ENCODE data around the gene MYLK2.

Gene MYLK2

DNA sequence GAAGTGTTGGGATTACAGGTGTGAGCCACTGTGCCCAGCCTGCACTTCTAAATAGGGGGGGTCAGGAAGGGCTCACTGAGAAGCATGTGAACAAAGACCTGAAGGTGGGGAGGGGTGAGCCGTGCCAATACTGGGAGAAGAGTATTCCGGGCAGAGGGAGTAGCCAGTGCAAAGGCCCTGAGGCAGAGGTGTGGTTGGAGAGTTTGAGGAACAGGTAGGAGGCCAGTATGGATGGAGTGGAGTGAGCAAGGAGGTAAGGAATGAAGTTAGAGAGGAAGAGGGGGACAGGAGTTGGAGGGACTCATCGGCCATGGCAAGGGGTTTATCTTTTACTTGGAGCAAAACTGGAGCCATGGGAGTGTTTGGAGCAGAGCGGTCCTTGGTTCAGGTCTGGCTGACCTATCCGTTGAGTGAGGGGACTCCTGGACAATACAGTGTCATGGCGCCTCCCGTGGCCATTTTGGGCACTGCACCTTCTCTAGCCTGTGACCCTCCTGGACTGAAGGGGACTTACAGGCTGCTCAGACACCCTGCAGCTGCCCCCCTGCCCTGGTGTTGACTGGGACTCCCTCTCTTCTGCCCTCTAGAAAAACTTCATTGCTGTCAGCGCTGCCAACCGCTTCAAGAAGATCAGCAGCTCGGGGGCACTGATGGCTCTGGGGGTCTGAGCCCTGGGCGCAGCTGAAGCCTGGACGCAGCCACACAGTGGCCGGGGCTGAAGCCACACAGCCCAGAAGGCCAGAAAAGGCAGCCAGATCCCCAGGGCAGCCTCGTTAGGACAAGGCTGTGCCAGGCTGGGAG lies 14.2 kb downstream of the MYLK2 start:
- no peak overlapping the region for H3K27ac ChIP-seq (ENCODE audit: low read length)
- H4K20me1 ChIP-seq (ENCODE audit: insufficient read depth, low read length) = no peaks in the 10 kb centered on the region
- no peak overlapping the region for H3K4me2 ChIP-seq (ENCODE audit: low read length)
- no peaks in the 10 kb centered on the region for H3K79me2 ChIP-seq (ENCODE audit: low read length)
- no peaks in the 10 kb centered on the region for H3K36me3 ChIP-seq (replicated peaks; ENCODE audit: low read depth, low read length)
- no peak overlapping the region for H2AFZ ChIP-seq (ENCODE audit: low read depth, low read length)
- TF ChIP-seq EZH2phosphoT487 (IDR thresholded peaks at IDR 0.05; ENCODE audit: low read depth) (no peak), CTCF (IDR thresholded peaks at IDR 0.05; ENCODE audit: low read depth, low read length) (peak; percentile 89)
- H3K27me3 ChIP-seq (ENCODE audit: low read depth, low read length) = 0 out of 2 replicates have a peak, but pooled peaks cover 3% of the 10 kb centered on the region
- H3K4me3 ChIP-seq (ENCODE audit: low read length) = no peak overlapping the region
- no peaks in the 10 kb centered on the region for H3K9me3 ChIP-seq (ENCODE audit: insufficient read depth, low read length)
- no peak overlapping the region for H3K9ac ChIP-seq (ENCODE audit: low read length)
- peaks cover 7% of the 10 kb centered on the region for H3K4me1 ChIP-seq (ENCODE audit: low read length)

GRCh38 chr20:31833931-31834521 lies 14.9 kb downstream of the MYLK2 start:
- Histone ChIP-seq H3K27me3 (ENCODE audit: low read depth, low read length) (0 out of 2 replicates have a peak, but pooled peaks cover 3% of the 10 kb centered on the region), H3K4me2 (ENCODE audit: low read length) (no peak overlapping the region), H3K9me3 (ENCODE audit: insufficient read depth, low read length) (no peaks in the 10 kb centered on the region), H3K79me2 (ENCODE audit: low read length) (no peaks in the 10 kb centered on the region), H3K9ac (ENCODE audit: low read length) (no peak overlapping the region), H3K36me3 (replicated peaks; ENCODE audit: low read depth, low read length) (no peaks in the 10 kb centered on the region), H2AFZ (ENCODE audit: low read depth, low read length) (no peak overlapping the region), H3K4me3 (ENCODE audit: low read length) (no peak overlapping the region), H3K4me1 (ENCODE audit: low read length) (peaks cover 7% of the 10 kb centered on the region), H4K20me1 (ENCODE audit: insufficient read depth, low read length) (no peaks in the 10 kb centered on the region), H3K27ac (ENCODE audit: low read length) (no peak overlapping the region)
- TF ChIP-seq EZH2phosphoT487 (IDR thresholded peaks at IDR 0.05; ENCODE audit: low read depth) = no peak

GRCh38 chr20:31835554-31835953 lies 16.4 kb downstream of the MYLK2 start:
- H3K4me1 ChIP-seq (ENCODE audit: low read length) = peaks cover 7% of the 10 kb centered on the region
- no peaks in the 10 kb centered on the region for H3K79me2 ChIP-seq (ENCODE audit: low read length)
- H3K9ac ChIP-seq (ENCODE audit: low read length) = no peak overlapping the region
- H3K27ac ChIP-seq (ENCODE audit: low read length) = no peak overlapping the region
- H4K20me1 ChIP-seq (ENCODE audit: insufficient read depth, low read length) = no peaks in the 10 kb centered on the region
- no peak overlapping the region for H3K4me3 ChIP-seq (ENCODE audit: low read length)
- no peak overlapping the region for H3K4me2 ChIP-seq (ENCODE audit: low read length)
- H3K27me3 ChIP-seq (ENCODE audit: low read depth, low read length) = 0 out of 2 replicates have a peak, but pooled peaks cover 3% of the 10 kb centered on the region
- no peak for TF ChIP-seq CTCF (IDR thresholded peaks at IDR 0.05; ENCODE audit: low read depth, low read length)
- no peak for TF ChIP-seq EZH2phosphoT487 (IDR thresholded peaks at IDR 0.05; ENCODE audit: low read depth)
- no peak overlapping the region for H2AFZ ChIP-seq (ENCODE audit: low read depth, low read length)
- no peaks in the 10 kb centered on the region for H3K36me3 ChIP-seq (replicated peaks; ENCODE audit: low read depth, low read length)
- no peaks in the 10 kb centered on the region for H3K9me3 ChIP-seq (ENCODE audit: insufficient read depth, low read length)

GRCh38 chr20:31835977-31836852 lies 17.1 kb downstream of the MYLK2 start:
- peaks cover 7% of the 10 kb centered on the region for H3K4me1 ChIP-seq (ENCODE audit: low read length)
- H3K9ac ChIP-seq (ENCODE audit: low read length) = no peak overlapping the region
- no peak overlapping the region for H3K27ac ChIP-seq (ENCODE audit: low read length)
- H3K4me3 ChIP-seq (ENCODE audit: low read length) = no peak overlapping the region
- H3K9me3 ChIP-seq (ENCODE audit: insufficient read depth, low read length) = no peaks in the 10 kb centered on the region
- no peaks in the 10 kb centered on the region for H4K20me1 ChIP-seq (ENCODE audit: insufficient read depth, low read length)
- TF ChIP-seq CTCF (IDR thresholded peaks at IDR 0.05; ENCODE audit: low read depth, low read length) = no peak
- no peak for TF ChIP-seq EZH2phosphoT487 (IDR thresholded peaks at IDR 0.05; ENCODE audit: low read depth)
- no peaks in the 10 kb centered on the region for H3K79me2 ChIP-seq (ENCODE audit: low read length)
- H2AFZ ChIP-seq (ENCODE audit: low read depth, low read length) = no peak overlapping the region
- no peak overlapping the region for H3K4me2 ChIP-seq (ENCODE audit: low read length)
- H3K36me3 ChIP-seq (replicated peaks; ENCODE audit: low read depth, low read length) = no peaks in the 10 kb centered on the region
- H3K27me3 ChIP-seq (ENCODE audit: low read depth, low read length) = 0 out of 2 replicates have a peak, but pooled peaks cover 3% of the 10 kb centered on the region
